WI38 (cell line): ENCODE measurements around the gene TTC39C.
"Not testable (repeated sequence)": the region's sequence is repeated elsewhere in the genome, so short reads cannot be mapped to it uniquely, and the experiment has no call there.

Source experiments
- H3K4me3 ChIP-seq: 2 replicates; pipeline ENCODE4 v1.5.1; 2011; ENCODE audit warnings: low read depth, mild to moderate bottlenecking, control low read depth, low read length
- CTCF ChIP-seq: IDR thresholded peaks from 2 replicates; pipeline ENCODE4 v1.5.1; 2012; ENCODE audit warnings: low read depth, mild to moderate bottlenecking, control low read depth, low read length

TTC39C gene

DNA sequence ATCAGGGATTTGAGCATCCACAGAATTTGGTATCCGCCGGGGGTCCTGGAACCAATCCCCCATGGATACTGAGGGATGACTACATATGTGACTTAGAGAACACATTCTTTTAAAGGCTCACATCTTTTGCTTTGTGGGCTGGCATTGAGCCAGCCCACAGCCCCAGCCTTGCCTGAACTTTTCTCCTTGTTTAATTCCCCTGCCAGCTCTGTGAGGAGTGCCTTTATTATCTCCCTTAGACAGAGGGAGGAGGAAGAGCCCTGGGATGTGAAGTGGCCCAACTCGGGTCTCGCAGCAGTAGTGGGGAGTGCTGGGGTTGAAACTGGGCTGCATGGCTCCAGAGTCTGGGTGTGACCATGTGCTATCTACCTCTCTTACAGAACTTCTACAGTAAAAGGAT is 7.6 kb downstream of the TTC39C start:
- no peak for TF ChIP-seq CTCF
- no peak overlapping the region for H3K4me3 ChIP-seq

DNA sequence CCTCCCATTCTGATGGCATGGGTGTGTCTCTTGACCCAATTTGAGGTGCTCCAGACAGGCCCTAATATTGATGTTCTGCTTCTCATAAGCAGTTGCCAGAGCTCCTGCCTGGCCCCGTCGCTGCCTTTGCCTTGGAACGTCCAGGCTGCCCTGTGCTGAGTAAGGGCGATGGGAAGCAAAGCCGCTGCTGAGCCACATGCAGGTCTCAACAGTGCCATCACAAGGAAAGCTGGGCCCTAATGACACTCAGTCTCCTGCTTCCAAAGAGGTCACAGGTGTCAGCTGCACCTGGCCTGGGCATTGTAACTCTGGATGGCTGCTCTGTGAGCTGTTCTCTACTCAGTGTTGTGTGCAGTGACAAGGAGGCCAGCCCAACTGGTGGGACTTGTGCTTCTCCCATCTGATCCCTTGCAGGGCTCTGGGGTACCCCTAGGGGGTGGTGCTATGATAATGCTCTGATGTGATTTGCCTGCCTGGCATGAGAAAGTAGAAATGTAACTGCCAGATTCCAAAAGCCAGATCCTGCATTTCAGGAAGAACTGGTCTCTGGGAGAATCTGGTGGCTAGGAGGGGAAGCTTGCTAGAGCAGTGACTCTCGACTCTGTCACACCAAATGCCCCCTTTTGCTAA is 8.7 kb downstream of the TTC39C start:
- no peak; the same call in 1 of the 2 replicates for TF ChIP-seq CTCF
- H3K4me3 ChIP-seq = no peak overlapping the region

GRCh38 chr18:24024425-24024824 is 9.9 kb downstream of the TTC39C start:
- H3K4me3 ChIP-seq = no peak overlapping the region
- TF ChIP-seq CTCF = no peak

- H3K4me3 ChIP-seq = no peak overlapping the region
- TF ChIP-seq CTCF = no peak
Measured at GRCh38 chr18:24026457-24026856, 11.9 kb downstream of the TTC39C start.

- TF ChIP-seq CTCF = no peak
- H3K4me3 ChIP-seq = no peak overlapping the region
Measured at GRCh38 chr18:24027156-24027827, 12.7 kb downstream of the TTC39C start.

DNA sequence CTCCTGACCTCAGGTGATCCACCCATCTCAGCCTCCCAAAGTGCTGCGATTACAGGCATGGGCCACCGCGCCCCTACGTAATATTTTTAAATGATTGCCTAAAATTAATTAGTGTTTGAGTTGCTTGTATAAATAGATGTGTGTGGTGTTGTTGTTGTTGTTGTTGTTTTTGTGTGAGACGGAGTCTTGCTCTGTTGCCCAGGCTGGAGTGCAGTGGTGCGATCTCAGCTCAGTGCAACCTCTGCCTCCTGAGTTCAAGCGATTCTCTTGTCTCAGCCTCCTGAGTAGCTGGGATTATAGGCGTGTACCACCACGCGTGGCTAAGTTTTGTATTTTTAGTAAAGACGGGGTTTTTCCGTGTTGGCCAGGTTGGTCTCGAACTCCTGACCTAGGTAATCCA is 14.4 kb downstream of the TTC39C start:
- not testable (repeated sequence) for H3K4me3 ChIP-seq

DNA sequence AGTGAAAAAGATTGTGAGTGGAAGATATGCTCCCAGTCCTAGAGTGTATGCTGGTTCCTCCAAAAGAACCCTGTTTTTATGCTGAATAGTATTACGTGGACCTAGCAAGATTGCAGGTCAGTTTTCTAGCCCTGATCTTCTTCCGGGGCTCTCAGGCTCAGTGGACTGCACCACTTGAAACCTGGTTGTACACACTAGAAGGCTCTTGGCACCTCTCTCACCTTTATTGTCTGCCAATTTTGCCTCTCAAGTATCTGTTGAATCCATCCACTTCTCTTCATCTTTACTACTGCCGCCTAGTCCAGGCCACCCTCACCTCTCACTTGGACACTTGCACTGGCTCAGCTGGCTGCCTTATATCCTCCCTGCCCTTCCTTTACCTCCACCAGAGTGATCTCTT is 16.8 kb downstream of the TTC39C start:
- no peak overlapping the region for H3K4me3 ChIP-seq
- TF ChIP-seq CTCF = no peak

DNA sequence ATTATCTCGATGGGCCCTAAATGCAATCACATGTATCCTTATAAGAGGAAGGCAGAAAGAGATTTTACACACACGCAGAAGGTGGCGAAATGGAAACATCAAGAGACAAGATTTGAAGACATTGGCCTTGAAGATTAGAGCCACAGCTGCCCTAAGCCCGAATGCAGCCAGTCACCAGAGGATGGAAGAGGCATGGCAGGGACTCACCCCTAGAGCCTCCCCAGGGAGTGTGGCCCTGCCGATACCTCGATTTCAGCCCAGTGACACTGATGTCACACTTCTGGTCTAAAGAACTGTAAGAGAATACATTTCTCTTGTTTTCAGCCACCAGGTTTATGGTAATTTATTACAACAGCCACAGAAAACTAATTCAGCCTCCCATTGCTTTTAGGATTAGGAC is 17.4 kb downstream of the TTC39C start:
- TF ChIP-seq CTCF = no peak

More for the DNA sequence above, 17.4 kb downstream of the TTC39C start:
- H3K4me3 ChIP-seq = no peak overlapping the region
